Endothelial cell of umbilical vein (primary cell): ENCODE data around the gene CSNK1A1.

Experiments
- EZH2 ChIP-seq: IDR thresholded peaks from 2 replicates; pipeline ENCODE4 v1.6.1; 2012; ENCODE audit warnings: borderline replicate concordance, low read depth, mild to moderate bottlenecking, moderate library complexity, low read length, inconsistent platforms; ENCODE audit not compliant: severe bottlenecking
- POLR2AphosphoS5 ChIP-seq: IDR thresholded peaks from 2 replicates; pipeline ENCODE4 v1.6.1; 2012; ENCODE audit warnings: low read depth, mild to moderate bottlenecking, control low read depth, low read length, moderate library complexity; ENCODE audit not compliant: insufficient read depth
- TF ChIP-seq, protein P1 (sequence below), 2 donors: IDR thresholded peaks; 1 replicate in 1 of 2; 2 replicates in 1 of 2; pipeline ENCODE4 v1.5.1; 2011; ENCODE audit warnings: low read length in 2 of 2, mild to moderate bottlenecking in 2 of 2, moderate library complexity in 2 of 2, control low read depth in 1 of 2, inconsistent platforms in 1 of 2, low read depth in 1 of 2; ENCODE audit not compliant: insufficient read depth in 1 of 2; ENCODE audit errors: extremely low read depth in 1 of 2

DNA sequence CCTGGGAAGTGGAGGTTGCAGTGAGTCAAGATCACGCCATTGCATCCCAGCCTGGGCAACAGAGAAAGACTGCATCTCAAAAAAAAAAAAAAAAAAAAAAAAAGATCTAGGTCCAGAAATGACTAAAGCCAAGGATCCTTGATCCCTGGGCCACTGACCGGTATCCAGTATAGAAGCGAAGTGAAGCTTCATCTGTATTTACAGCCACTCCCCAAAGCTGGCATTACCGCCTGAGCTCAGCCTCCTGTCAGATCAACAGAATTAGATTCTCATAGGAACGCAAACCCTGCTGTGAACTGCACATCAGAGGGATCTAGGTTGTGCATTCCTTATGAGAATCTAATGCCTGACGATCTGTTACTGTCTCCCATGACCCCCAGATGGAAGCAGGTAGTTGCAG, 9.3 kb downstream of the CSNK1A1 start:
- TF ChIP-seq EZH2 (no peak), POLR2AphosphoS5 (no peak)
- TF ChIP-seq, protein P1, sequence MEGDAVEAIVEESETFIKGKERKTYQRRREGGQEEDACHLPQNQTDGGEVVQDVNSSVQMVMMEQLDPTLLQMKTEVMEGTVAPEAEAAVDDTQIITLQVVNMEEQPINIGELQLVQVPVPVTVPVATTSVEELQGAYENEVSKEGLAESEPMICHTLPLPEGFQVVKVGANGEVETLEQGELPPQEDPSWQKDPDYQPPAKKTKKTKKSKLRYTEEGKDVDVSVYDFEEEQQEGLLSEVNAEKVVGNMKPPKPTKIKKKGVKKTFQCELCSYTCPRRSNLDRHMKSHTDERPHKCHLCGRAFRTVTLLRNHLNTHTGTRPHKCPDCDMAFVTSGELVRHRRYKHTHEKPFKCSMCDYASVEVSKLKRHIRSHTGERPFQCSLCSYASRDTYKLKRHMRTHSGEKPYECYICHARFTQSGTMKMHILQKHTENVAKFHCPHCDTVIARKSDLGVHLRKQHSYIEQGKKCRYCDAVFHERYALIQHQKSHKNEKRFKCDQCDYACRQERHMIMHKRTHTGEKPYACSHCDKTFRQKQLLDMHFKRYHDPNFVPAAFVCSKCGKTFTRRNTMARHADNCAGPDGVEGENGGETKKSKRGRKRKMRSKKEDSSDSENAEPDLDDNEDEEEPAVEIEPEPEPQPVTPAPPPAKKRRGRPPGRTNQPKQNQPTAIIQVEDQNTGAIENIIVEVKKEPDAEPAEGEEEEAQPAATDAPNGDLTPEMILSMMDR (IDR thresholded peaks at IDR 0.05; ENCODE audit: extremely low read depth in 1 of 2, insufficient read depth in 1 of 2, low read depth in 1 of 2, low read length in 2 of 2), result no peak
